KOPT-K1 (cell line): ENCODE data around the gene OR5AC2.

Source experiments
- H3K27ac ChIP-seq: fragments of 200-600 bp; sonication (generic); 2 replicates; pipeline ENCODE4 v1.5.1; 2016; ENCODE audit warnings: antibody characterized with exemption, mild to moderate bottlenecking, low read depth, low read length; ENCODE audit not compliant: poor library complexity, severe bottlenecking
- H3K36me3 ChIP-seq: fragments of 200-600 bp; sonication (generic); 2 replicates; pipeline ENCODE4 v1.5.1; 2017; ENCODE audit warnings: antibody characterized with exemption, mild to moderate bottlenecking, low read length, moderate library complexity; ENCODE audit not compliant: insufficient read depth
- H3K9me3 ChIP-seq: fragments of 200-600 bp; sonication (generic); 2 replicates; pipeline ENCODE4 v1.5.1; 2017; ENCODE audit warnings: antibody characterized with exemption, low read length, mild to moderate bottlenecking; ENCODE audit not compliant: insufficient read depth, poor library complexity, severe bottlenecking

OR5AC2 gene

GRCh38 chr3:98086873-98087272, at the start of gene OR5AC2:
OR5AC2 (plus strand) TSS chr3:98087173; CDS start chr3:98087173, 0 bp downstream.
- Histone ChIP-seq H3K9me3 (no peaks in the 10 kb centered on the region), H3K36me3 (no peaks in the 10 kb centered on the region), H3K27ac (no peak within 1 kb of the TSS)

GRCh38 chr3:98038286-98038685, 48.7 kb upstream of the OR5AC2 start:
- peaks cover 9% of the 10 kb centered on the region for H3K9me3 ChIP-seq

GRCh38 chr3:98038876-98039275, 48.1 kb upstream of the OR5AC2 start:
- no peaks in the 10 kb centered on the region for H3K36me3 ChIP-seq
- peaks cover 9% of the 10 kb centered on the region for H3K9me3 ChIP-seq
- no peak overlapping the region for H3K27ac ChIP-seq

More at GRCh38 chr3:98038286-98038685, 48.7 kb upstream of the OR5AC2 start:
- Histone ChIP-seq H3K27ac (no peak overlapping the region), H3K36me3 (no peaks in the 10 kb centered on the region)

GRCh38 chr3:98039322-98040024, 47.5 kb upstream of the OR5AC2 start:
- Histone ChIP-seq H3K9me3 (peaks cover 9% of the 10 kb centered on the region), H3K27ac (no peak overlapping the region), H3K36me3 (no peaks in the 10 kb centered on the region)

- Histone ChIP-seq H3K9me3 (peaks cover 9% of the 10 kb centered on the region), H3K27ac (no peak overlapping the region), H3K36me3 (no peaks in the 10 kb centered on the region)
Measured at GRCh38 chr3:98041350-98041749, 45.6 kb upstream of the OR5AC2 start.

- Histone ChIP-seq H3K27ac (no peak overlapping the region), H3K36me3 (no peaks in the 10 kb centered on the region), H3K9me3 (no peaks in the 10 kb centered on the region)
Measured at GRCh38 chr3:98048586-98048985, 38.4 kb upstream of the OR5AC2 start.

- H3K9me3 ChIP-seq, result no peaks in the 10 kb centered on the region
- no peak overlapping the region for H3K27ac ChIP-seq
- no peaks in the 10 kb centered on the region for H3K36me3 ChIP-seq
Measured at GRCh38 chr3:98049271-98049670, 37.7 kb upstream of the OR5AC2 start.

- no peaks in the 10 kb centered on the region for H3K9me3 ChIP-seq
- H3K36me3 ChIP-seq, result no peaks in the 10 kb centered on the region
- H3K27ac ChIP-seq, result no peak overlapping the region
Measured at GRCh38 chr3:98056035-98056434, 30.9 kb upstream of the OR5AC2 start.

GRCh38 chr3:98057631-98058030, 29.3 kb upstream of the OR5AC2 start:
- no peak overlapping the region for H3K27ac ChIP-seq
- no peaks in the 10 kb centered on the region for H3K36me3 ChIP-seq
- no peaks in the 10 kb centered on the region for H3K9me3 ChIP-seq

- no peaks in the 10 kb centered on the region for H3K36me3 ChIP-seq
- no peak overlapping the region for H3K27ac ChIP-seq
- no peaks in the 10 kb centered on the region for H3K9me3 ChIP-seq
Measured at GRCh38 chr3:98058244-98058960, 28.6 kb upstream of the OR5AC2 start.

GRCh38 chr3:98068824-98069223, 18.1 kb upstream of the OR5AC2 start:
- Histone ChIP-seq H3K36me3 (no peaks in the 10 kb centered on the region), H3K27ac (no peak overlapping the region), H3K9me3 (no peaks in the 10 kb centered on the region)

- no peak overlapping the region for H3K27ac ChIP-seq
Measured at GRCh38 chr3:98070840-98071239, 16.1 kb upstream of the OR5AC2 start.

GRCh38 chr3:98073486-98073885, 13.5 kb upstream of the OR5AC2 start:
- Histone ChIP-seq H3K9me3 (no peaks in the 10 kb centered on the region), H3K36me3 (no peaks in the 10 kb centered on the region), H3K27ac (no peak overlapping the region)

More at GRCh38 chr3:98070840-98071239, 16.1 kb upstream of the OR5AC2 start:
- no peaks in the 10 kb centered on the region for H3K9me3 ChIP-seq
- H3K36me3 ChIP-seq, result no peaks in the 10 kb centered on the region

GRCh38 chr3:98095882-98096281, 8.9 kb downstream of the OR5AC2 start:
- Histone ChIP-seq H3K36me3 (no peaks in the 10 kb centered on the region), H3K27ac (no peak overlapping the region), H3K9me3 (no peaks in the 10 kb centered on the region)

- H3K9me3 ChIP-seq, result no peaks in the 10 kb centered on the region
- H3K36me3 ChIP-seq, result no peaks in the 10 kb centered on the region
- H3K27ac ChIP-seq, result no peak overlapping the region
Measured at GRCh38 chr3:98099848-98100247, 12.9 kb downstream of the OR5AC2 start.

GRCh38 chr3:98108162-98108561, 21.2 kb downstream of the OR5AC2 start:
- Histone ChIP-seq H3K36me3 (no peaks in the 10 kb centered on the region), H3K9me3 (no peaks in the 10 kb centered on the region), H3K27ac (no peak overlapping the region)
